Panc1 (cell line): ENCODE data around the gene PILRA.

Experiments used
- CTCF ChIP-seq: fragments of 450-650 bp; IDR thresholded peaks from 2 replicates; pipeline ENCODE4 v1.5.1; 2017; ENCODE audit warnings: mild to moderate bottlenecking
- POLR2AphosphoS5 ChIP-seq: IDR thresholded peaks from 2 replicates; pipeline ENCODE4 v1.6.1; 2012; ENCODE audit warnings: mild to moderate bottlenecking, low read depth, low read length, moderate library complexity
- REST ChIP-seq, 2 experiments: IDR thresholded peaks; 2 replicates each; pipeline ENCODE4 v1.6.1; 2011 to 2012; ENCODE audit warnings: low read depth in 2 of 2, control low read depth in 1 of 2, low read length in 1 of 2, mild to moderate bottlenecking in 1 of 2, moderate library complexity in 1 of 2; ENCODE audit not compliant: insufficient read depth in 1 of 2

- no peak for TF ChIP-seq CTCF
- TF ChIP-seq REST (IDR thresholded peaks at IDR 0.05; ENCODE audit: insufficient read depth in 1 of 2, low read depth in 2 of 2, low read length in 1 of 2), result no peak
- no peak for TF ChIP-seq POLR2AphosphoS5
Observed at GRCh38 chr7:100376066-100376465, 2.8 kb downstream of the PILRA start.
